GM21526 (cell line): Measurements from ENCODE around the gene TSPAN5.
A peak's percentile ranks its signal among the peaks of the same experiment; 100 is the strongest.
"Not testable (repeated sequence)": the region's sequence is repeated elsewhere in the genome, so short reads cannot be mapped to it uniquely, and the experiment has no call there.

Experiments
- ATAC-seq: cut with Tn5 transposase; IDR thresholded peaks from one replicate; pipeline ENCODE4 v1.9.1; 2021; ENCODE audit warnings: moderate library complexity; ENCODE audit not compliant: unreplicated experiment, low FRiP score

The TSPAN5 gene

DNA sequence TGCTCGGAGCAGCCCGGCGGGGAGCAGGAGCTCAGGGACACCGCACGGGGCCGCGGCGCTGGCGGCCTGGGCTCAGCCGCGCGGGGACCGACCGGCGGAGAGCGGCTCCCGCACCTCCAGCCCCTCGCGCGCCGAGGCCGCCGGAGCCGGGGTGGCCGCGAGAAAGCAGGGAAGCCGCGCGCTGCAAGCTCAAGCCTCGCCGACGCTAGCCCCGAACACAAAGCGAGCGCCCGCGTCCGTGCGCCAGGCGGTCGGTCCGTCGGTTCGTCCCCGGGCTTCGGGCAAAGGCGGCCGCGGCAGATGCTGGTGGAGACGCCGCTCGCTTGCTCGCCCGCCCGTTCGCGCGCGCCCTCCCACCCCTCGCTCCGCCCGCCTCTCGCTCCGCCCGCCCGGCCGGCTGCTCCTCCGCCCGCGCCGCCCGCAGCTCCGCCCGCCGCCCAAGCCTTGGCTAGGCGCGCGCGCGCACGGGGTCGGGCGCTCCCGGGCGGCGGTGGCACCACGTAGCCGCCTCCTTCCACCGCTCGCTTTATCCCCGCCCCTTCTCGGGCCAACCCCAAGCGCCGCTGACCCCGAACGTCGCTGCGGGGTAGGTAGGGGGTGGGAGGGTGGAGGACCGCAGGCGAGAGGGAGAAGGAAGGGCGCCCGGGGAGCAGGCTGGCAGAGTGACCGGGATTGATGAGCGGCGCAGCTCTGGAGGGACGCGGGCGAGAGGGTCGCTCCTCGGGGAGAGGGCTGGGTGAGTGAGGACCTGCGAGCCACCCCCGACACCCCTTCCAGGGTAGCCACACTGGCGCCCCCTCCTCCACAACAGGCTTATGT is at the start of gene TSPAN5:
TSPAN5 (minus strand) TSS at position 325 of the 819 bp plus-strand sequence.
- peak; percentile 83 for ATAC-seq

DNA sequence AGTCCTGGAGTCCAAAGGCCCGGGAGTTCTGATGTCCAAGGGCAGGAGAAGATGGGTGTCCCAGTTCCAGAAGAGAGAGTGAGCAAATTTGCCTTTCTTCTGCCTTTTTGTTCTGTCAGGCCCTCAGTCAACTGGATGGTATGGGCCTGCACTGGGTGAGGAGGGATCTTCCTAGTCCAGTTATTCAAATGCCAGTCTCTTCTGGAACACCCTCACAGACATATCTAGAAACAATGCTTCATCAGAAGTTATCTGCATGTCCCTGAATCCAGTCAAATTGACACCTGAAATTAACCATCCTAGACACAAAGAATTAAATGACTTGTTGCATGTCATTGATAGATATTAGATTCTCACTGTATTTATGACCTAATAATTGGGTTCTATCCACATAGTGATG is 48.5 kb upstream of the TSPAN5 start:
- no peak for ATAC-seq

DNA sequence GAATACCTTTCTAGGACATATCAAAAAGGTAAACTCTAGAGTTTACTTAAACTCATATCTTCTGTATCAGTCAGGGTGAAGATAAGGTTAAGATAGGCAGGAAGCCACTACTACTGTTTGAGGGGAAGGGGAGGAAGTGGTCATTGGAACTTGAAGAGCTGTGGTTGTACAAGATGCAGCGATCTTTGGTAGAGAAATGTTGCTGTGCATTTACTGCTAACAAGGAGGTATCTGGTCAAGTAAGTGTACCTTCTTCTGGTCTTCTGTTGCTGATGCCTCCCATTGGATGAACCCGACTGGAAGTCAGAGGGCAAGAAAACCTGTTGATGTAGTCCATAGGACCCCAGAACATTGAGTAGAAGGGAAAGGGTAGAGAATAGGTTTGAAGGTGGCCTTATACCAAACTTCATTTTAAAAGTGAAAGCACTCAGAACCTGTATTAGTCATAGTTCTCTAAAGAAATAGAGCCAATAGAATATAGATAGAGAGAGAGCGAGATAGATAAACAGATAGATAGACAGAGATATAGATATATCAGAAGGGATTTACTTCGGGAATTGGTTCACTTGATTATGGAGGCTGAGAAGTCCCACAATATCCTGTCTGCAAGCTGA is 47.9 kb upstream of the TSPAN5 start:
- ATAC-seq = no peak

DNA sequence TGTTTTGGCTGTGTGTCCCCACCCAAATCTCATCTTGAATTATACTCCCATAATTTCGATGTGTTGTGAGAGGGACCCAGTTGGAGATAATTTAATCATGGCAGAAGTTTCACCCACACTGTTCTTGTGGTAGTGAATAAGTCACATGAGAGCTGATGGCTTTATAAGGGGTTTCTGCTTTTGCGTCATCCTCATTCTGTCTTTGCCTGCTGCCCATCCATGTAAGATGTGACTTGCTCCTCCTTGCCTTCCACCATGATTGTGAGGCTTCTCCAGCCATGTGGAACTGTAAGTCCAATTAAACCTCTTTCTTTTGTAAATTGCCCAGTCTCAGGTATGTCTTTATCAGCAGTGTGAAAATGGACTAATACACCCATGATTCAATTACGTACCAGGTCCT is 47.2 kb upstream of the TSPAN5 start:
- ATAC-seq = not testable (repeated sequence)

DNA sequence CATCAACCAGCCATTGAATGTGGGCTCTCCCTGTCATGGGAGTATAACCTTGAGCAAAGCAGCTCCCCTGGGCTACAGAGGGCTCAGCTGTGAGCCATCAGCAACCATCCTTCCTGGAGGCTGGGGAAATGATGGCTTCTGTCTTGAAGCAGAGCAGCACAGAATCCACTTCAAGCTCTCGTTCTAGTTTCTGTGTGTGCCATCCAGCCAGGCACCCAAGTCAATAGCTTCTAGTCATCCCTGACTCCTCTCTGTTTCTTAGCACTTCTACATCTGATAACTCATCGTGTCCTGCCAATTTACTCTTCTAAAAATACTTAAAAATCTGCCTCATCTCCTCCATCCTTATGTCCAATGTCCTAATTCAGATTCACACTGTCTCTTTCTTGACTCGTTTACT is 42.2 kb upstream of the TSPAN5 start:
- ATAC-seq = no peak

DNA sequence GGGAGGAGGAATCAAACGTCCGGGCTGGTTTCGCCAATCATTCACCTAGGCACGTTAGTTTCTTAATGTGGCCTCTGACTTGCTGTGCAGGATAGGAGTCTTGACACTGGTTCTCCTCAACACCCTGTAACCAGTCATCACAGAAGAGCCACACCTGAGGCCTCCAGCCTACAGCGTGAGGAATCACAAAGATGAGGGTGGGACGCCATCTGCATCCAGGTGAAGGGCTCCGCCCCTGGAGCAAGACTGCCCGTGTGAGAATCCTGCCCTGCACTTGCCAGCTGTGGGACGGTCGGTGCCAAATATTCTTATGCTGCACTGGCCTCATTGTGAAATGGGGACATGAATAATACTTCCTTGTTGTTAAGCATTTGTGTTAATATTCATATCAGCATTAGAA is 35.7 kb upstream of the TSPAN5 start:
- ATAC-seq = no peak

DNA sequence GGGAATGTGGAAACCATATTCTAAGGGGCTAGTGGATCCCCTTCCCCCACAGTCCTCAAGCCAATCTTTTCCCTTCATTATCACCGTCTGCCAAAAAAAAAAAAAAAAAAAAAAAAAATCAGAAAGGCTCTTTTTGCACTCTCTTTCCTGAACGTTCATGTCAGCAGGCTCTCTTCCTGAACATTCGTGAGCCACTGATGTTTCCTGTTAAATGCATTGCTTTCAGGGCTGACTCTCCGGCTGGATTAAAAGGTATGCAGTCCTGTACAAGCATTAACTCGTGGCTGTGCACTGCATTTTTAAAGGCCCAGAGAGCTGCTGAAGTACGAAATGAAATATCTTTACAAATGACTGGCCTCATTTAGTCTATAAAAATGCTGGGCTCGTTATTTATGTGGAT is 34.0 kb upstream of the TSPAN5 start:
- no peak for ATAC-seq

DNA sequence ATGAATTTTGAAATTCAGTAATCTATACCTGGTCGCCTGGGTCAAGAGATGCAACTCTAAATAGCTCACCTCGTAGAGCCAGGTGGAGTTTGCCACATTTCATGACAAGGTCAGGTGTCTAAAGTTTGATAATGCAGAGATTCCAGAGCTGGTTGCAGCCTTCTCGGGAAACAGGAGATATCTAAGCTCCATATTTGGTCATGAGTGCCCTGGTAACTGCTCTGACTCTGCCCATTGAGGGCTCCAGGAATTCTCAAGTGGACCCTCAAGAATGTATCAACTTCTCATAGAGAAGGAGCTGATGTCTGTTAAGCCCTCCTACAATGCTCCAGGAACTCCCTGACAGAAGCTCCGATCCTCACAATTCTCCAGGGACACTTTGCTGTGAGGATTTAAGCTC is 33.2 kb upstream of the TSPAN5 start:
- no peak for ATAC-seq

DNA sequence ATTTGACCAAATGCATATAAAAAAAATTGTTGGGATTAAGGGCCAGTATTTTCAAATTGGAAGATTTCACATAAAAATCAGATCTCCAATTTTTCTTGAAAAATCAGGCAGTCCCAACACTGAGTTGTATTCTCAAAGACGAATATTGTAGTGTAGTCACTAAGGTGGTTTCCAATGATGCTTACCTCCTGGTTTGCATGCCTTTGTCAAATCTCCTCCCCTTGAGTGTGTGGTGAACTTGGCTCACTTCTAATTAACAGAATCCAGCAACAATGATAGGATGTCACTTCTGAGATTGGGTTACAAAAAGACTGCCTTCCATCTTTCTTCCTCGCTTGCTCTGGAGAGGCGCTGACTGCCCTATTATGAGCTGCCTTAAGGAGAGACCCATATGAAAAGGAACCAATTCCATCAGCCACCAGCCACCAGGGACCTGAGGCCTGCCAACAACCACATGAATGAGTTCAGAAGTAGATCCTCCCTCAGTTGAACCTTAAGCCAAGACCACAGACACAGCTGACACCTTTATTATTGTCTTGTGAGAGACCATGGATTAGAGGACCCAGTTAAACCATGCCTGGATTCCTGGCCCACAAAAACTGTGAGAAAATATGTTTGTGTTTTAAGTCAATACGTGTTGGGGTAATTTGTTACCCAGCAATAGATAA is 31.2 kb upstream of the TSPAN5 start:
- no peak for ATAC-seq

DNA sequence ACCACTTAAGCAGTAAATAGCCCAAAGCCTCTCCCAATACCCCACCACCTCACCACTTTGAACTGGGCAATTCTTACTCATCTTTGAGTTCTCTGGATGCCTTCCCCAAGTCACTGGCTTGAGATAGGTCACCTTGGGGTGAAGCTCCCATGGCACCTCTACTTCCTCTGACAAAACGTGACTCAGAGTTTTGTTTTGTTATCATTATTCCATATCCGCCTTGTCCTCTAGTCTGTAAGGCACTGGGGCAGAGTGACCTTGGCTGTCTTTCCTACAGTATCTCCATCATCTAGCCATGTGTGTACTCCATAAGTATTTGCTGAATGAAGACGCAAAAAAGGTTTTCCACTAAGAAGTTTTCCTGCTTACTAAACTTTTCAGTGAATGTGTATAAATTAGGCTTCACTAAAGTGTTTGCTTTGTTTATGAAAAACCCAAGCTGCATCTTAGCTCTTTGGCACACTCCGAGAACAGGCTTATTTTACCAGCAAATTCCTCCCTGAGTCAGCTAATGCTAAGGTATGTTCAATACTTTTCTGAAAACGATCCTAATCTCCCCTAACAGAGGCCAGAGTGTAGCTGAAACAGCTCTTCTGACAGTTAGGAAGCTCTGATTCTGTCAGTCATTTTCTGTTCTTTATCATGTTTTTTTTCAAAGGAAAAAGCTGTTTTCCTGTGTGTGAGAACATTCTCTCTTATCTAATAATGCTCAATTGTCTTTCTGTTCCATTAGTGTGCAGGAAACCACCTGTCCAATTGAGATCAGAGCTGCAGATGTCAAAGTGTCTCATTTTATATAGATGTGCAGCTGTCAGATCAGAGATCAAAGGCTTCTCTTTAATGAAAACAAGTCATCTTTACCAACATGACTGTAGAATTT is 30.2 kb upstream of the TSPAN5 start:
- ATAC-seq = no peak

DNA sequence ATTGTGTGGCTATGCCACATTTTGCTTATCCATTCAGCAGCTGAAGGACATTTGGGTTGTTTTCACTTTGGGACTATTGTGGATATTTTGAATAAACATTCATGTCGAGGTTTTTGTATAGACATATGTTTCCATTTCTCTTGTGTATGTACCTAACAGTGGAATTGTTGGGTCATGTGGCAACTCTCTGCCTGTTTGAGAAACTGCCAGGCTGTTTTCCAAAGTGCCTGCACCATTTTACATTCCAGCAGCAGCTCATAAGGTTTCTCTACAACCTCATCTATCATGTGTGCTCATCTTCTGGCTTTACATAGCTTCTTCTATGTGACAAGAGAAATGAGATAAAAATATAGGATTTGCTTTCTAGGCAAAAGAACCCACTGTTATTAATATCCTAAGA is 29.5 kb upstream of the TSPAN5 start:
- ATAC-seq = no peak

DNA sequence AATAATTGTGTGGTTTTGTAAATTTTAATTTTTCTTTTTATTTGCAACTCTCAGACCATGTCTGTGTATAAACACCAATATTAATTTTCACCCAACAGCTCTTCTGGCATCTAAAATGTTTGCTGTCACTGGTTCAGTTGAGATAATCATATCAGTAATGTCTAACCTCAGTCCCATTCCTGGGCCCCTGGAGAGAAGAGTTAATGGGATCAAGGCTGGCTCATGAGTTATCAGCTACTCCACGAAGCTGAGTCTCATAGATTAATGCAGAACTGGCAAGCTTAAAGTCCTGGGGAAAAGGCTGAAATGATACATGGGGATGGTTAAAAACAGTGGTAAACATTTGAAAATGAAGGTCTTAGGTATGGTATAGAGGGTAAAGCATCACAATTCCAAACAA is 28.4 kb upstream of the TSPAN5 start:
- ATAC-seq = no peak

DNA sequence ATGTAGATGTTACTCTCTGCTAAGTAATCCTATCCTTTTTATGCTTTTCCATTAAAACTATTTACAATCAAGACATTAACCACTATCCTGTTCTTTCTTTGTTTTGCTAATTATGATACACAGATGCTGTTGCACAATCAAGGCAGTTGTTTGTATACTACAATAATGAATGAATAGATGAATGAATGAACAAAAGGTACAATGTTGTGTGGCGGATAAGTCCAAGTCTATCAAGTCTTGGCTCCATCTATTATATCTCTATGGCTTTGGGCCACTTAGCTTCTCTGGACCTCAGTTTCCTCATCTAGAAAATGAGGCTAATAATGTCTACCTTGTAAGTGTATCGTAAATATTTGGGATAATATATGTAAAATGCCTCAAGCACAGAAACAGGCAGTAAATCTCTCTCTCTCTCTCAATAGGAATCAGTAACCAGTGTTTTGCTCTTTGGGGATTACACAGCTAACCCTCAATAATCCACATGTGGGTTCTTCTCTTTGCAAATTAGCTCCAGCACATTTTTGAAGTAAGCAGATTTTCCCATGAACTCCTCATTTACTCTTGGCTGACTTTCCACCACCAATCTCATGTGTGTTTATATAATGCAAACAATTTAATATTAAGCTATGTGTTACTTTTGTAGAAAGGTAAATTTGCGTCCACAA is 27.8 kb upstream of the TSPAN5 start:
- ATAC-seq = no peak

DNA sequence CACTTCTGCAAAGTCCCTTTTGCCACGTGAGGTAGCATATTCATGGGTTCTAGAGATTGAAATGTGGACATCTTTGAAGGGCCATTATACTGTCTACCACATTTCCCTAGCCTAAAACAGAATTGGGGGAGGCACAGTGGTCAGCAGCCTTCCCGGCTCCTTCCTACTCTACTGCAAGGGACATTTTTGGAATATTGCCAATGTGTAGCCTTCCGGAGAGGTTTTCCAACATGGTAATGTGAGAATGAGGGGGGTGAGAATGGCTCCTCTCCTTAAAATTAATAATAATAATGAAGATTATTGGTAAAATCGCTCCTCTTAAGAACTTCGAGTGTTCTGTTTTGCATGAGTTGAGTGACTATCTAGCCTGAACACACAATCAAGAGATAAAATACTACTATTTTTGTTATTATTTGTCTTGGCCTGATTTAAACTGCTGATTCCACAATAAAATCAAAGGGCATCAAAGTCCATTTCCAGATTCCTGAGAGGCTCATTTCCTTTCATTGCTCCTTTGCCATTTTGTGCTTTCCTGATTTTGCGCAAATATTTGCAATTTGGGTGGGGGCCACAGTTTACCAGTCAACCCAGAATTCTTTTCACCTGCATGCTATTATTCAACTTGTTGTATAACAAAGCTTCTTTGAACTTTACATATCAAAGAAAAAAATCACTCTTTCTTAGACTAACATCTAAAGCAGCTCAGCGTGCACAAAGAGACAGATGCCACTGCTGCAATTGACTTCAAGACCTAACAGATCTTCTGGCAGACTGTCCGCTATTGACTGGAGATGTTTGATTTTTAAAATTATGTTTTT is 27.0 kb upstream of the TSPAN5 start:
- no peak for ATAC-seq

DNA sequence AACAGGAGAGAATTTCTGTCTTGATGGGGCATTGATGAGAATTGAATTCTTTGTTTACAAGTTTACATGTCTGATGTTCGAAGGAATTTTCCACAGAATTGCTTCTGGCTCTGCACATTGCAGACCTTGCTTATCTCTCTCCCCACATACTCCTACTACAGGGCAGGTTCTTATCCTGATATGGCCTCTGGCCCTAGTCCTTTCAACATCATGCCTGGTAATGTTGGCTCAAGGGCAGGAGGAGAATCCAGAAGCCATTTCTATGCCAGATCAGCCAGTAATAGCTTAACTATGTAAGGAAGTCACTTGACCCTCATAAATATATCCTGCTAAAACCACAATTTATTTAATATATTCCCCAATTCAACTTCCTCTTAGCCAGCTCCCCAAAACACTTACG is 24.3 kb upstream of the TSPAN5 start:
- ATAC-seq = no peak

DNA sequence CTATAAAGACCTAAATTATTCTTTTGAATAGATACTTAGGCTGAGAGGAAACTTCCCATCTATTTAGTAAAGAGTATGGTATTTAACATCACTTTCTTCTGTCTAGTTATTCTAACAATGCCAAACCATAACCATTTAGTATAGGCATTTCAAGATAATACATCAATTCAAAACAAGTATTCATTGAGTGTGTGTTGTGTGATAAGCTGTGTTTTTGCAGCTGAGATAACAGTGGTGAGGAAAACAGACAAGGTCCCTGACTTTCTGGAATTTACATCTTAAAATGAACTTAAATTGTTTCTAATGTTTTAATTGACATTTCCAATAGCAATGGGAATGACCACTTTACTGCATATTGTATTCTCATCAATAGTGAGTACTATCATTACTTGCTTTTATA is 22.4 kb upstream of the TSPAN5 start:
- ATAC-seq = no peak

DNA sequence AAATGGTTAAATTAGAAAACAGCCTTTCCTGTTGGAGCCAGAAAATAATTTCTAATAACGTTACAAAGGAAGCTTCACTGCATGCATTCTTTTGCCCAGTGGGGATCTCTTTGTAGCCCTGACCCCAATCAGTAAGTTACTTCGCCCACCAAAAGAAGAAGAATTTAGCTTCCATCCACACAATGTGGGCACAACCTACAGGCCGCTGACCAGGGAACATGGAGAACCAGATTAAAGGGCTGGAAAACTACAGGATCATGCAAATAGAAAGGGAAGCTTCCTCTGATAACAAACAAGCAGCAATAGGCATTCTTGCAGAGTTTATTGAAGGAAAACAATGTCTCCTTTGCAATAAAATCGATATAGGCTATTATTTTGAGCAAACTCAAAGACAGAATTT is 21.3 kb upstream of the TSPAN5 start:
- ATAC-seq = no peak

DNA sequence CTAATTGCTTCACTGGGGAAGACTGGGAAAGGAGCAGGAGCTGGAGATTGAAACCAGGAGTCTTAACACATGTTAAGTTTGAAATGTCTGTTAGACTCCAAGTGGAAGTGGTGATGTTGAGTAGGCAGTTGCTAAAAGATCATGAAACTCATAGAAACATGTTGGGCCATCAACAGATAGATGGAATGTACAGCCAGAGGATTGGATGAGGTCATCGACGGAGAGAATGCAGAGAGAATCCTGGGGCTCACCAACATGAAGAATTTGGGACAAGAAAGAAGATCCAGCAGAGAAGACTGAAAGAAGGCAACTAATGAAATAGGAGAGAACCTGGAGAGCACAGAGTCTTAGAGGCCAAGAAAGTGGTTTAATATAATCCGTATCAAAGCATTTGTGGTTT is 19.4 kb upstream of the TSPAN5 start:
- no peak for ATAC-seq

DNA sequence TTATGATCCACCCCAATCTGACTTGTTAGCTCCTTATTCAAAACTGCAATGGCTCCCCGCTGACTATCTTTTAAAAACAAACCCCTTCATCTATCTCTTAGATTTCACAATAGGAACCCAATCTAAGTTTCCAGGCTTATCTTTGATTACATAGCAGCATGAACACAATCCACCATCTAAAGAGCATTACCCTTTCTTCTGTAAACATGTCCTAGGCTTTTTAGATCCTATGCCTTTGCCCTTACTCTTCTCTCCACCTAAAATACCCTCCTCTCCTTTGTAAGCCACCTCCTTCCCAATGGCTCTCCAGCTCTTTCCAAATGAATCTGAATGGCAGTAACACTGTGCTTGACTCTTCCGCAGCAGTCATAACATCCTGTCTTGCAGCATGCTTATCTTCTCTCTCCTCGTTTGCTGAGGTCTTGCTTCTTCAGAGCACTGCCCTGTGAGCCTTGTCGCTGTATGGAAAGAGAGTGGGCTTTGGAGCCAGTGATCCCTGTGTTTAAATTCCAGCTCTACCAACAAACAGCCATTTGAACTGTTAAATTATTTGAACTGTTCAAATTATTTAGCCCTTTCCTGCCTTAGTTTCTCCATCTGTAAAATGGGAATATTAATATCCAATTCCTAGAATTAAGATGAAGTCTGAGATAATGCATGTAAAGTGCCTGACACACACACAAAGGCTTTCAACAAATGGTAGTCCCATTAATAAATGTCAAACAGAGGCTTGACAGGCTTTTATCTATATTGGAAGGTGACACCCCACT is 16.2 kb upstream of the TSPAN5 start:
- no peak for ATAC-seq
